ENCODE measurements around the gene PPP3CB.

The PPP3CB gene

GRCh38 chr10:73413528-73414229 lies 82.1 kb downstream of the PPP3CB start, which contains the start of gene ANXA7:
Gene ANXA7 (minus strand): TSS chr10:73414058. CDS start chr10:73400856, 13,202 bp downstream.
- no peak for TF ChIP-seq CTCF (IDR thresholded peaks at IDR 0.05; ENCODE audit: low read depth, low read length)
- TF ChIP-seq MYC (IDR thresholded peaks at IDR 0.05; ENCODE audit: low read depth, low read length): no peak; the same call in 1 of the 2 replicates
- TF ChIP-seq POLR2A (IDR thresholded peaks at IDR 0.05; ENCODE audit: extremely low read depth, insufficient read length): peak; percentile 83
- no peak; the same call in 1 of the 2 replicates for TF ChIP-seq MAX (IDR thresholded peaks at IDR 0.05; ENCODE audit: low read depth, low read length)
- DNase-seq (ENCODE audit: low read depth): peak; percentile 93
- peak within 1 kb of the TSS; percentile 91 for H3K4me3 ChIP-seq (ENCODE audit: low read depth, low read length)

GRCh38 chr10:73413108-73413527 lies 82.7 kb downstream of the PPP3CB start:
- peak; percentile 69 for DNase-seq (ENCODE audit: low read depth)
- peak; percentile 20; the same call in 1 of the 2 replicates for TF ChIP-seq MAX (IDR thresholded peaks at IDR 0.05; ENCODE audit: low read depth, low read length)
- TF ChIP-seq POLR2A (IDR thresholded peaks at IDR 0.05; ENCODE audit: extremely low read depth, insufficient read length): no peak
- H3K4me3 ChIP-seq (ENCODE audit: low read depth, low read length): peak overlapping the region; percentile 91

GRCh38 chr10:73410897-73411296 lies 84.9 kb downstream of the PPP3CB start:
- H3K4me3 ChIP-seq (ENCODE audit: low read depth, low read length): no peak overlapping the region
- TF ChIP-seq MYC (IDR thresholded peaks at IDR 0.05; ENCODE audit: low read depth, low read length): no peak
- TF ChIP-seq POLR2A (IDR thresholded peaks at IDR 0.05; ENCODE audit: extremely low read depth, insufficient read length): no peak
- no peak for TF ChIP-seq CTCF (IDR thresholded peaks at IDR 0.05; ENCODE audit: low read depth, low read length)
- no peak for TF ChIP-seq MAX (IDR thresholded peaks at IDR 0.05; ENCODE audit: low read depth, low read length)
- DNase-seq (ENCODE audit: low read depth): no peak

- TF ChIP-seq MYC (IDR thresholded peaks at IDR 0.05; ENCODE audit: low read depth, low read length) (no peak), CTCF (IDR thresholded peaks at IDR 0.05; ENCODE audit: low read depth, low read length) (no peak), MAX (IDR thresholded peaks at IDR 0.05; ENCODE audit: low read depth, low read length) (no peak), POLR2A (IDR thresholded peaks at IDR 0.05; ENCODE audit: extremely low read depth, insufficient read length) (no peak)
- H3K4me3 ChIP-seq (ENCODE audit: low read depth, low read length): no peak overlapping the region
- no peak for DNase-seq (ENCODE audit: low read depth)
Measured at GRCh38 chr10:73408978-73409521, 86.8 kb downstream of the PPP3CB start.

- peak; percentile 22 for DNase-seq (ENCODE audit: low read depth)
- H3K4me3 ChIP-seq (ENCODE audit: low read depth, low read length): no peak overlapping the region
- no peak for TF ChIP-seq POLR2A (IDR thresholded peaks at IDR 0.05; ENCODE audit: extremely low read depth, insufficient read length)
- TF ChIP-seq MYC (IDR thresholded peaks at IDR 0.05; ENCODE audit: low read depth, low read length): no peak
- TF ChIP-seq MAX (IDR thresholded peaks at IDR 0.05; ENCODE audit: low read depth, low read length): no peak
Measured at GRCh38 chr10:73408061-73408460, 87.8 kb downstream of the PPP3CB start.

- DNase-seq (ENCODE audit: low read depth): no peak
- no peak overlapping the region for H3K4me3 ChIP-seq (ENCODE audit: low read depth, low read length)
- no peak for TF ChIP-seq CTCF (IDR thresholded peaks at IDR 0.05; ENCODE audit: low read depth, low read length)
- no peak for TF ChIP-seq MAX (IDR thresholded peaks at IDR 0.05; ENCODE audit: low read depth, low read length)
- no peak for TF ChIP-seq POLR2A (IDR thresholded peaks at IDR 0.05; ENCODE audit: extremely low read depth, insufficient read length)
- TF ChIP-seq MYC (IDR thresholded peaks at IDR 0.05; ENCODE audit: low read depth, low read length): no peak
Measured at GRCh38 chr10:73407495-73407894, 88.3 kb downstream of the PPP3CB start.
